Measurements from ENCODE around the gene MRNIP. TPM values are rescaled to one million over a fixed set of nuclear protein-coding genes. Genes with fewer than 3 reads are reported as not detected.

Gene MRNIP
- total RNA-seq, 3 donors from 2014 or later: 32.3 to 67.2 (median 48.8) TPM

DNA sequence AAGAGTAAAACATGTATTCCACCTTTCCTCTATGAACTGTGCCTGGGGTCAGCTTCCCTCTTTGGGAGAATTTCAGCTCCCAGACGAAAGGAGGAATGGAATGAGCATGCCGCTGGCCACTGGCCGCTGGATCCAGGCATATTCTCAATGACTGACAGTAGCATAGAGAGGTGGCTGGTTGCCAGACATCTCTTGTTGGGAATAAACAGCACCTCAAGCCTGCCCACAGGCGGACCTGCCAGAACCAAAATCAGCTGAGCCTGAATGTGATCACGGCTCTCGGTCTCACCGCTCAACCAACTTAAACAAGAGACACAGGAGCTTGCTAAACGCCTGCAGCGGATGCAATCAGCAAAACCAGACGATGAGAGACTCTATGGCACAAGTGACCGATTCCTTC lies 28.5 kb upstream of the MRNIP start:
- Histone ChIP-seq H3K27me3 (no peaks in the 10 kb centered on the region), H3K4me3 (no peak overlapping the region), H3K36me3 (peaks cover 32% of the 10 kb centered on the region), H3K27ac (no peak overlapping the region), H3K4me1 (no peaks in the 10 kb centered on the region), H3K9me3 (peaks cover 11 to 21% of the 10 kb centered on the region in 2 donors)
- intact Hi-C loops (cut with DNase I; ENCODE audit: low total_unique reads): no loop called here
- TF ChIP-seq POLR2AphosphoS5 (IDR thresholded peaks at IDR 0.05) (no peak), POLR2A (IDR thresholded peaks at IDR 0.05) (no peak)
- TF ChIP-seq, protein P1, sequence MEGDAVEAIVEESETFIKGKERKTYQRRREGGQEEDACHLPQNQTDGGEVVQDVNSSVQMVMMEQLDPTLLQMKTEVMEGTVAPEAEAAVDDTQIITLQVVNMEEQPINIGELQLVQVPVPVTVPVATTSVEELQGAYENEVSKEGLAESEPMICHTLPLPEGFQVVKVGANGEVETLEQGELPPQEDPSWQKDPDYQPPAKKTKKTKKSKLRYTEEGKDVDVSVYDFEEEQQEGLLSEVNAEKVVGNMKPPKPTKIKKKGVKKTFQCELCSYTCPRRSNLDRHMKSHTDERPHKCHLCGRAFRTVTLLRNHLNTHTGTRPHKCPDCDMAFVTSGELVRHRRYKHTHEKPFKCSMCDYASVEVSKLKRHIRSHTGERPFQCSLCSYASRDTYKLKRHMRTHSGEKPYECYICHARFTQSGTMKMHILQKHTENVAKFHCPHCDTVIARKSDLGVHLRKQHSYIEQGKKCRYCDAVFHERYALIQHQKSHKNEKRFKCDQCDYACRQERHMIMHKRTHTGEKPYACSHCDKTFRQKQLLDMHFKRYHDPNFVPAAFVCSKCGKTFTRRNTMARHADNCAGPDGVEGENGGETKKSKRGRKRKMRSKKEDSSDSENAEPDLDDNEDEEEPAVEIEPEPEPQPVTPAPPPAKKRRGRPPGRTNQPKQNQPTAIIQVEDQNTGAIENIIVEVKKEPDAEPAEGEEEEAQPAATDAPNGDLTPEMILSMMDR (IDR thresholded peaks at IDR 0.05): no peak
- DNase-seq (ENCODE audit: low spot score in 2 of 2): no peak

DNA sequence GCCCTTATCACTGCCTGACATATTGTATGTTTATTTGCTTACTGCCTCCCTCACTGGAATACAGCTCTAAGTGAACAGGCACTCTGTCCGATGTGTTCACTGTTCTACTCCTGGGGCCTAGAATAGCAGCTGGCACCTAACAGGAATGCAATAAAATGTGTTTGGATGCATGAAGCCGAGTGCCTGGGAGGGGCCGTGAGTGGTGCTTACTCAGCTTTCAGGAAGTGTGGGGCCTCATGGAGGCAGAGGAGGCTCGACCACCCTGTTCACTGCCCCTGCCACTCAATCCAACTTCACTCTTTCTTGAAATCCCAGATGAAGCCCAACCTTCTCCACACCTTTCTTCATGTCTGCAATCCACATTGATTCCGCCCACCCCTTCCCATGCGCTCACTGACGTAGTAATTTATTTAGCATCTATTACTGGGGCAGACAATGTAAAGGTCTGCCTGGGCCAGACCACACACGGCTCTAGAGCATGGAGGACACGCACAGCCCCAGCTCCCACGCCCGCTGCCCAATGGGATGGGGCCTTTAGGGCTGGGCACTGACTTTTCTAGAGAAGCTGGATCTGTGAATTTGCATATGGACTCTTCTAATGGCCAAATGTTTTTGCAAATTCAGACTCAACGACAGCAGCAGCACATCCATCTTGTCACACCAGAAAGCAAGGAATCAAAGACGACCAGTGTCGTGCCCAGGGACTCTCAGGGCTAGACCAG lies 27.7 kb upstream of the MRNIP start:
- TF ChIP-seq, protein P1 (IDR thresholded peaks at IDR 0.05): no peak
- no peak for TF ChIP-seq POLR2A (IDR thresholded peaks at IDR 0.05)
- no peak for TF ChIP-seq POLR2AphosphoS5 (IDR thresholded peaks at IDR 0.05)
- Histone ChIP-seq H3K27me3 (no peaks in the 10 kb centered on the region), H3K36me3 (peaks cover 24% of the 10 kb centered on the region), H3K9me3 (peaks cover 11 to 21% of the 10 kb centered on the region in 2 donors), H3K4me3 (no peak overlapping the region), H3K4me1 (no peaks in the 10 kb centered on the region), H3K27ac (no peak overlapping the region)
- intact Hi-C loops (cut with DNase I; ENCODE audit: low total_unique reads): no loop called here
- DNase-seq (ENCODE audit: low spot score in 2 of 2): no peak

DNA sequence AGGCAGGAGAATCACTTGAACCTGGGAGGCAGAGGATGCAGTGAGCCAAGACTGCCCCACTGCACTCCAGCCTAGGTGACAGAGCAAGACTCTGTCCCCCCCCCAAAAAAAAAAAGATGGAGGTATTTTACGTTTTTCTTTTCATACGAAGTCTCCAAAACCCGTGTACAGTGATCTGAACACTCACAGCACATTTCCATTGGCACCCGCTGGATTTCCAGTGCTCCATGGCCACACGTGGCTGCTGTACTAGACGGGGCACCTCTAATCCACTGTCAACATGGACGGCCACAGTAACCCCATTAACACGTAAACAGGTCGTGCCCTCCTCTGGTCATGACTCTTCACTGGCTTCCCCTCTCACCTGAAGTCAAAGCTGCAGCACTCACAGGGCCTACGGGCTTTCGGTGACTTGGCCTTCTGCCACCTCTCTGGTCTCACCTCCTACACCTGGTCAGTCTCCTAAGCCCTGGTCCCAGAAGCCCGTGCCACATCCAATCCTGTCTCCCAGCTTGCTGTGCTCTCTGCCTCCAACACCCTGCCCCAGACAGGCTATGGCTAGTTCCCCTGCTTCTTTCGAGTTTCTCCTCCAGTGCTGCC lies 27.0 kb upstream of the MRNIP start:
- no peak overlapping the region for H3K27ac ChIP-seq
- H3K27me3 ChIP-seq: no peaks in the 10 kb centered on the region
- intact Hi-C loops (cut with DNase I; ENCODE audit: low total_unique reads): no loop called here
- H3K4me1 ChIP-seq: no peaks in the 10 kb centered on the region
- no peak overlapping the region for H3K4me3 ChIP-seq
- DNase-seq (ENCODE audit: low spot score in 2 of 2): peak in 1 of 2 donors; percentile 25
- TF ChIP-seq POLR2AphosphoS5 (IDR thresholded peaks at IDR 0.05) (no peak), POLR2A (IDR thresholded peaks at IDR 0.05) (no peak)
- TF ChIP-seq, protein P1 (IDR thresholded peaks at IDR 0.05): no peak
- peaks cover 18% of the 10 kb centered on the region for H3K36me3 ChIP-seq
- H3K9me3 ChIP-seq: peaks cover 11 to 21% of the 10 kb centered on the region in 2 donors

DNA sequence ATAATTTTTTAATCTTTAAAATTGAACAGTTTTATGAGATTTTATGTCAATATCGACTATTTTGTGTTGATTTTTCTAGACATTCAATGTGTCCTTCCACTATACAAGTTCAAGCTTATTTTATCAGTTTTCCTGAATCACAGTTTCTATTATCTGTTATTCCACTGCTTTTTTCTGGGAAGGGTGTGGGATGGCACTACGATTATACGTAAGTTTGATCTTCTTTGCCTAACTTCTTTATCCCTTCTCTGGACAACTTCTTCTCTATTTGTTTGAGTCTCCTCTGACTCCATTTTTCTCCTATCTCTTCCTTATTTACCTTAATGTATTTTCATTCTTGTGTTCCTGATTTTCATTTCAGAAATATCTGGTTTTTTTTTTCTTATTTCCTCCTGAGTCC lies 24.5 kb upstream of the MRNIP start:
- no peak overlapping the region for H3K27ac ChIP-seq
- H3K27me3 ChIP-seq: no peaks in the 10 kb centered on the region
- no peak for DNase-seq (ENCODE audit: low spot score in 2 of 2)
- TF ChIP-seq POLR2A (IDR thresholded peaks at IDR 0.05) (no peak), POLR2AphosphoS5 (IDR thresholded peaks at IDR 0.05) (no peak)
- TF ChIP-seq, protein P1 (IDR thresholded peaks at IDR 0.05): no peak
- peaks cover 11 to 21% of the 10 kb centered on the region in 2 donors for H3K9me3 ChIP-seq
- no peak overlapping the region for H3K4me3 ChIP-seq
- no peaks in the 10 kb centered on the region for H3K4me1 ChIP-seq
- peaks cover 25% of the 10 kb centered on the region for H3K36me3 ChIP-seq
- intact Hi-C loops (cut with DNase I; ENCODE audit: low total_unique reads): no loop called here

DNA sequence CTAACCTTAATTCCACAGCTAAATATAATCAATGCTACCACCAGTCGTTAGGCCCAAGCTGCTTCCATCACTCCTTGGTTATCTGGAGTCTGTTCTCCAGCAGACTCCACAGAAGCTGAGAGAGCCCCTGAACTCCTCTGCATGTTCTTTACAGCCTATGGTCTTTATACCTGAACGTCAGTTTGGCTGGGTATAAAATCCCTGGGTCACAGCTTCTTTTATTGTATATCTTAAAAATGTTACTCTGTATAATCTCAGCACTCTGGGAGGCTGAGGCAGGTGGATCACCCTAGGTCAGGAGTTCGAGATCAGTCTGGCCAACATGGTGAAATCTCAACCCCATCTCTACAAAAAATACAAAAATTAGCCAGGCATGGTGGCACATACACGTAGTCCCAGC lies 23.7 kb upstream of the MRNIP start:
- intact Hi-C loops (cut with DNase I; ENCODE audit: low total_unique reads): no loop called here
- no peak for DNase-seq (ENCODE audit: low spot score in 2 of 2)
- TF ChIP-seq POLR2AphosphoS5 (IDR thresholded peaks at IDR 0.05): no peak
- TF ChIP-seq POLR2A (IDR thresholded peaks at IDR 0.05): no peak
- TF ChIP-seq, protein P1 (IDR thresholded peaks at IDR 0.05): no peak

More for the DNA sequence above, 23.7 kb upstream of the MRNIP start:
- H3K27me3 ChIP-seq: no peaks in the 10 kb centered on the region
- H3K4me3 ChIP-seq: no peak overlapping the region
- peaks cover 22% of the 10 kb centered on the region for H3K36me3 ChIP-seq
- H3K4me1 ChIP-seq: no peaks in the 10 kb centered on the region
- peaks cover 11 to 21% of the 10 kb centered on the region in 2 donors for H3K9me3 ChIP-seq
- no peak overlapping the region for H3K27ac ChIP-seq

Data from breast epithelium (tissue), 4 donors.